ENCODE results near the gene CDKAL1.
"Not testable (repeated sequence)": the region's sequence is repeated elsewhere in the genome, so short reads cannot be mapped to it uniquely, and the experiment has no call there.

The CDKAL1 gene

GRCh38 chr6:20915626-20916025 is 381.4 kb downstream of the CDKAL1 start:
- DNase-seq (ENCODE audit: low spot score), result no peak
- no peak overlapping the region for H3K27ac ChIP-seq
- no peak for TF ChIP-seq CTCF (IDR thresholded peaks at IDR 0.05)
- H3K4me3 ChIP-seq, result no peak overlapping the region

GRCh38 chr6:20916086-20916485 is 381.8 kb downstream of the CDKAL1 start:
- TF ChIP-seq CTCF (IDR thresholded peaks at IDR 0.05), result no peak
- no peak overlapping the region for H3K27ac ChIP-seq
- H3K4me3 ChIP-seq, result no peak overlapping the region
- no peak for DNase-seq (ENCODE audit: low spot score)

- TF ChIP-seq CTCF (IDR thresholded peaks at IDR 0.05), result no peak
- no peak for DNase-seq (ENCODE audit: low spot score)
- H3K4me3 ChIP-seq, result no peak overlapping the region
- no peak overlapping the region for H3K27ac ChIP-seq
Observed at GRCh38 chr6:20918868-20919267, 384.6 kb downstream of the CDKAL1 start.

- TF ChIP-seq CTCF (IDR thresholded peaks at IDR 0.05), result no peak
- Histone ChIP-seq H3K4me3 (no peak overlapping the region), H3K27ac (no peak overlapping the region)
- no peak for DNase-seq (ENCODE audit: low spot score)
Observed at GRCh38 chr6:20919677-20920385, 385.6 kb downstream of the CDKAL1 start.

- DNase-seq (ENCODE audit: low spot score), result no peak
- H3K4me3 ChIP-seq, result no peak overlapping the region
- H3K27ac ChIP-seq, result peak overlapping the region in 1 of 2 donors; percentile 12
- TF ChIP-seq CTCF (IDR thresholded peaks at IDR 0.05), result no peak
Observed at GRCh38 chr6:20921578-20921977, 387.3 kb downstream of the CDKAL1 start.

- Histone ChIP-seq H3K4me3 (no peak overlapping the region), H3K27ac (no peak overlapping the region)
- no peak for DNase-seq (ENCODE audit: low spot score)
- TF ChIP-seq CTCF (IDR thresholded peaks at IDR 0.05), result no peak
Observed at GRCh38 chr6:20922743-20923142, 388.5 kb downstream of the CDKAL1 start.

GRCh38 chr6:20924094-20924493 is 389.8 kb downstream of the CDKAL1 start:
- not testable (repeated sequence) for H3K4me3 ChIP-seq; DNase-seq (ENCODE audit: low spot score); H3K27ac ChIP-seq

All from coronary artery (tissue), 2 donors.